HG02852 (cell line): Measurements from ENCODE around the gene ZNF805.
"Not testable (repeated sequence)": the region's sequence is repeated elsewhere in the genome, so short reads cannot be mapped to it uniquely, and the experiment has no call there.

Experiments
- ATAC-seq: cut with Tn5 transposase; IDR thresholded peaks from one replicate; pipeline ENCODE4 v1.9.1; 2021; ENCODE audit warnings: mild to moderate bottlenecking, moderate library complexity; ENCODE audit not compliant: unreplicated experiment

ZNF805 gene

GRCh38 chr19:57240311-57241090 lies at the start of gene ZNF805:
Gene ZNF805 (plus strand): TSS chr19:57240632. CDS start chr19:57240892, 260 bp downstream.
- ATAC-seq = peak; percentile 93

DNA sequence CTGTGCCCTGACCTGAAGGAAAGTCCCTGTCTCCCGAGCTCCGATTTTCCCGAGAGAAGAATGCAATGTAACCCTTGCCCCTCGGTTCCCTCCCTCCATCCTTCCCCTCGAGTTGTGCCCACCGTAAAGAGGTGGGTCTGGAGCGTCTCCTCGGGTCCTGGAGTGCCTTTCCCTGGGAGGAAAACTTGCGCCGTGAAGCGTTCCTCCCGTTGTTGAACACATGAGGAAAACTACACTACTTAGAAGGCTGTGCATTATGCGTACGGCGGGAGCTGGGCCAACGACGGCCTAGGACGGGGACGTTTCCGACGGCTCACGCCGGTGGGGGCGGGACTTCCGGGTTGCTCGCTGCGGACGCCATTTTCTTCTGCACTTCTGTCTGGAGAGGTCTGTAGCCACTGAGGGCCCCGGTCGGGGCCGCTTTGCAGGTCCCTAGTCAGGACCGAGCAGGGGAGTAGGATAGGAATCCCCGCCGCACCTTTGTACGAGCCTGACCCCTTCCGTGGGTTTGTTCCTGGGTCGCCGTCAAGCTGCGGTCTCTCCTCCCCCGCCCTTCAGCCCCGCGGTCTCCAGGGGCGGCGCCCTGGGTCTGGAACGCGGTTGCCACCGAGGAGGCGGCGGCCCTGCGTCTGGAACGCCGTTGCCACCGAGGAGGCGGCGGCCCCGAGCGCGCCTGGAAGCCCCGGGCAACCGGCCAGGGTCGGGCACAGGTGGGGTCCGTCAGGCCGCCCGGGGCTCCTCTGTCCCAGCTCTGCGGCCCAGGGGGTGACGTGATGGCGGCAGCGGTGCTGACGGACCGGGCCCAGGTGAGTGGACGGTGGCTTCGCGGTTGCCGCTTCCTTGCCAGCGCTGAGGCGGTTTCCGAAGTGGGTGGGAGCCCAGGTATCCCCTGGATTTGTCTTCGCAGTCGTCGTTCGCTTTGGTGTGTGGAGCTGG lies 49.0 kb upstream of the ZNF805 start, which contains the start of gene ZNF264:
Gene ZNF264 (plus strand): TSS at position 360 of the 936 bp plus-strand sequence. CDS start 414 bp downstream, at position 774.
- ATAC-seq = peak; percentile 96

- peak; percentile 7 for ATAC-seq
Observed at GRCh38 chr19:57192077-57192420, 48.4 kb upstream of the ZNF805 start.

DNA sequence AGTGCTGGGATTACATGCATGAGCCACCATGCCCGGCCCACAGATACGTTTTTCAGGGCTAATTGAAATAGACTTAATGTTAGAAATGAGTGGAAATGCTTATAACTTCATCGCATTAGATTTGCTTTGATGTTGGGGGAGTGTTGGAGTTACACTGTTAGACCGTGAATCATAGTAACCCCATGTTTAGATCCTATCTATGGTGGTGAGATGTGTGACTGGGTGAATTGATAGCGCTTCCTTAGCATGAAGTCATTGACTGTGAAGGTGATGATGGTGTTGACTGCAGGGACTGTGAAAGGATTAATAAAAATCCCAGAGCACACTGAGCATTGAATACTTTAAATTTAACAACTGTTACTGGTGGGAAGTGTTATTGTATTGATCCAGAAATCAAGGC lies 47.4 kb upstream of the ZNF805 start:
- no peak for ATAC-seq

DNA sequence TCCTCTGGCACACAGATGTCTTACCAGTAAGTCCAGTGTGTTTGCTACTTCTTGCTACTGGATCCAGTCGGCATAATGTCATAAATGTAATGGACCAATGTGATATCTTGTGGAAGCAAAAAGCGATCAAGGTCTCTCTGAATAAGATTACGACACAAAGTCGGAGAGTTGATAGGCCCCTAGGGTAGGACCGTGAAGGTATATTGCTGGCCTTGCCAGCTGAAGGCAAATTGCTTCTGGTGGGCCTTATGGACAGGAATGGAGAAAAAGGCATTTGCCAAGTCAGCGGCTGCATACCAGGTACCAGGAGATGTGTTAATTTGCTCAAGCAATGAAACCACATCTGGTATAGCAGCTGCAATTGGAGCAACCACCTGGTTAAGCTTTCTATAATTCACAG lies 42.6 kb upstream of the ZNF805 start:
- not testable (repeated sequence) for ATAC-seq

GRCh38 chr19:57202160-57202559 lies 38.3 kb upstream of the ZNF805 start:
- no peak for ATAC-seq

- ATAC-seq = no peak
Observed at GRCh38 chr19:57210381-57210780, 30.1 kb upstream of the ZNF805 start.

DNA sequence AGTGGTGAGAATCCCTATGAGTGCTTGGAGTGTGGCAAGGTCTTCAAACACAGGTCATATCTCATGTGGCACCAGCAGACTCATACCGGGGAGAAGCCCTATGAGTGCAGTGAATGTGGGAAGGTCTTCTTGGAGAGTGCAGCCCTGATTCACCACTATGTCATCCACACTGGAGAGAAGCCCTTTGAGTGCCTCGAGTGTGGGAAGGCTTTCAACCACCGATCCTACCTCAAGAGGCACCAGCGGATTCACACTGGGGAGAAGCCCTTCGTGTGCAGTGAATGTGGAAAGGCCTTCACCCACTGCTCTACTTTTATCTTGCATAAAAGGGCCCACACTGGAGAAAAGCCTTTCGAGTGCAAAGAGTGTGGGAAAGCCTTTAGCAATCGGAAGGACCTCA lies 28.3 kb upstream of the ZNF805 start:
- ATAC-seq = no peak

GRCh38 chr19:57227502-57227901 lies 12.9 kb upstream of the ZNF805 start:
- no peak for ATAC-seq

GRCh38 chr19:57231686-57232085 lies 8.7 kb upstream of the ZNF805 start:
- no peak for ATAC-seq

DNA sequence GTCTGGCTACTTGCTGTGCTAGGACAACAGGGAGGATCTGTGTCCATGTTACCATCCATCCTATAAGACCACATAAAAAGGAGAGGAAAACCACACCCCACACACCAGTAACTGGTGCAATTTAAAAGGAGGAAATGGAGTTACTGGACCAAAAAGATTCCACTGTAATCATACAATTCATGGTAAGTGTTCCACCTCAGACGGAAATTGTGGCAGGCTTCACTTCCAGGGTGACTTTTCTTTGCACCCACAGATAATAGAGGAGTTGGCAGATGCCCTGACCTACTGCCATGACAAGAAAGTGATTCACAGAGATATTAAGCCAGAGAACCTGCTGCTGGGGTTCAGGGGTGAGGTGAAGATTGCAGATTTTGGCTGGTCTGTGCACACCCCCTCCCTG lies 7.2 kb upstream of the ZNF805 start:
- ATAC-seq = no peak

DNA sequence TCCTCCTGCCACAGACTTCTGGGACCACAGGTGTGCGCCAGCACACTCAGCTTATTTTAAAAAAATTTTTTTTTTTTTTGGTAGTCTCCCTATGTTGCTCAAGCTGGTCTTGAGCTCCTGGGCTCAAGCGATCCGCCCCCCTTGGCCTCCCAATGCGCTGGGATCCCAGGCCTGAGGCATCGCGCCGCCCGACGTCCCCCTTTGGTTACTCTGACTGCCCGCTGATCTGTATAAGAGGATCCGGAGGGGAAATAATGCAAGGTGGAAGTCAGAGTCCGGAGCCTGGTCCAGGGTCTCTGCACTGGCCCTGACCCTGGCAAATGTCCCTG lies 486 bp upstream of the ZNF805 start:
- no peak for ATAC-seq

DNA sequence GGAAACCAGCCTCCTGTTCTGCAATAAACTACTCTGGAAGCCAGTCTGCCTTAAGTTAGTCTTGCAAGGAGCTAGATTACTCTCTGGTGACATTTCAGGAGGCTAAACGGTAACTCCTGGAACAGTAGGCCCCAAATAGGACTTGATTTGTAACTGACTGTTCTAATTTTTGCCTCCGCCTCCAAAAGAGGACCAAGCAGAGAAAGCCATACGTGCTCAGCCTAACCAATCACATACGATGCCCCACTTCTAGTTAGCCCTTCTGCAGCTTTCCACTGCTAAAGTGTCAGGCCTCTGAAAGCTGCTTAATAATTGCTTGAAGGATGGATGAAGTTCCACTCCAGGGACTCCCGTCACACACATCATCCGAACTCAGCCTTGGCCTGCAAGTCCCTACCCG lies 744 bp downstream of the ZNF805 start:
- no peak for ATAC-seq

DNA sequence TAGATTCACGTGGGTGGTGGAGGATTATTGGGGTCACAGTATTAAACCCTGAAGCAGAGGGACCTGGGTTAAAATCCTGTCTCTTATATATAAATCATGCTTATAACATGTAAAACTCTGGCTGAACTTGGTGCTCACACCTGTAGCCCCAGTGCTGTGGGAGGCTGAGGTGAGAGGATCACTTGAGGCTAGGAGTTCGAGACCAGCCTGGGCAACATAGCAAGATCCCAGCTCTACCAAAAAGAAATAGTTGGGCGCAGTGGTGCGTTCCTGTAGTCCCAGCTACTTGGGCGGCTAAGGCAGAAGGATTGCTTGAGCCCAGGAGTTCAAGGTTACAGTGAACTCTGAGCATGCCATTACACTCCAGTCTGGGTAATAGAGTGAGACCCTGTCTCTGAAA lies 2.4 kb downstream of the ZNF805 start:
- ATAC-seq = no peak

DNA sequence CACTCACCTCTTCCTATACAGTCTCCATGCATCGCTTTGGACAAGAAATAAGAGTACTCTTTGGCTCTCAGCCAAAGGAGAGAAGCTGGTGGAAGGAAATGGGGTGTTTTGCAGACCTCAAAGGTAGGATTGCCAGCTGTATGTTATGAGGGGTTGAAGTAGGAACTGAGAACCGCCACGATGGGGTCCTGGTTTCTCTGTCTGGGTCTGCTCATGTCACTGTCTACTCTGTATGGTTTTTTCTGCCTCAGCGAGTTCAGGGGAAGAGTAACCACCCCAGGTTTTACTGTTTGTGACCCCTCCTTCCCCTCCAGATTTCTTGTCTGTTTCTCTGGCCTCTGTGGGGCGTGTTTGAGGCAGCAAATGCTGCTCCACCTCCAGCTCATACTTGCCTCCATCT lies 4.1 kb downstream of the ZNF805 start:
- ATAC-seq = no peak

- ATAC-seq = no peak
Observed at GRCh38 chr19:57245066-57245465, 4.6 kb downstream of the ZNF805 start.

DNA sequence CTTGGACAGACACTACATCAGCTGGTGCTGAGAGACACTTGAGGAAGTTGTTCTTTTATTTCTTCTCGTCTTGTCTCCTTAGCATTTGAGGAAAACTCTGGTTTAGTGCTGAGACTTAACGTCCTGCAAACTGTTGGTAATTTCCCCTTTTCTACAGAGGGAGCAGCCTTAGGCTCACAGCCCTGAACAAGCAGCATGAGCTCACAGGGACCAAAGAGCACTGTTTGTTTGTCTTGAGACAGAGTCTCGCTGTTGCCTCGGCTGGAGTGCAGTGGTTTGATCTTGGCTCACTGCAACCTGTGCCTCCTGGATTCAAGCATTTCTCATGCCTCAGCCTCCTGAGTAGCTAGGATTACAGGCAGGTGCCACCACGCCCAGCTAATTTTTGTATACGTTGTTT lies 5.5 kb downstream of the ZNF805 start:
- ATAC-seq = no peak

DNA sequence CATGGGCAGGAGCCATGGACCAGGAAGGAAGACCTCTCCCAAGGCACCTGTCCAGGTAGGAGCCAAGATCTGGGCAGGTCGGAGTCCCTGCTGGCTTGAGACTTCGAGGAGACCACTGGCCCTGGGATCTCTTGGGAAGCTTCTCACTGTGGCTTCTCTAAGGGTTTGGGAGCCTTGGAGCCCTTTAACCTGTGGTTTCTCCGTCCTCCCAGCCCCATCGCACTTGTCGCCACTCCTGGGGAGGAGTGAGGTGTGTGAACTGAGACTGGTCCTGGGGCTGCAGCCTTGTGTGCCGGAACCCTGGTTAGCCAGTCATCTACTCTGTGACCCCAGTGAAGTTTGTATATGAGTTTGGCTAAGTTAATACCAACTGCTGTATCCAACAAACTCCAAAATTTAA lies 8.2 kb downstream of the ZNF805 start:
- ATAC-seq = no peak

- ATAC-seq = no peak
Observed at GRCh38 chr19:57249329-57249728, 8.9 kb downstream of the ZNF805 start.

DNA sequence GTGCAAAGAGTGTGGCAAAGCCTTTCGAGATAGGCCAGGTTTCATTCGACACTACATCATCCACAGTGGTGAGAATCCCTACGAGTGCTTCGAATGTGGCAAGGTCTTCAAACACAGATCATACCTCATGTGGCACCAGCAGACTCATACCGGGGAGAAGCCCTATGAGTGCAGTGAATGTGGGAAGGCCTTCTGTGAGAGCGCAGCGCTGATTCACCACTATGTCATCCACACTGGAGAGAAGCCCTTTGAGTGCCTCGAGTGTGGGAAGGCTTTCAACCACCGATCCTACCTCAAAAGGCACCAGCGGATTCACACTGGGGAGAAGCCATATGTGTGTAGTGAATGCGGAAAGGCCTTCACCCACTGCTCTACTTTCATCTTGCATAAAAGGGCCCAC lies 13.3 kb downstream of the ZNF805 start:
- not testable (repeated sequence) for ATAC-seq

GRCh38 chr19:57262044-57262443 lies 21.6 kb downstream of the ZNF805 start:
- no peak for ATAC-seq

GRCh38 chr19:57263244-57263741 lies 22.9 kb downstream of the ZNF805 start:
- no peak for ATAC-seq
